Vagina (tissue), 2 donors: ENCODE results near the gene TIMP2. TPM values are rescaled to one million over a fixed set of nuclear protein-coding genes. Genes with fewer than 3 reads are reported as not detected.

Source experiments
- DNase-seq, 2 donors: peaks; one replicate each; pipeline ENCODE4 v3.0.0-alpha.2; 2017; ENCODE audit errors: extremely low spot score in 2 of 2
- H3K27ac ChIP-seq: fragments of 200-600 bp; sonication (generic); one replicate; pipeline ENCODE4 v1.5.1; 2019
- H3K27me3 ChIP-seq: fragments of 200-600 bp; sonication (generic); one replicate; pipeline ENCODE4 v1.5.1; 2019
- H3K36me3 ChIP-seq, 2 donors: fragments of 200-600 bp; sonication (generic); one replicate each; pipeline ENCODE4 v1.5.1; 2017 to 2019
- H3K4me1 ChIP-seq: fragments of 200-600 bp; sonication (generic); one replicate; pipeline ENCODE4 v1.5.1; 2019
- H3K4me3 ChIP-seq, 2 donors: fragments of 200-600 bp; sonication (generic); 1 replicate in 1 of 2; 2 replicates in 1 of 2; pipeline ENCODE4 v1.5.1; 2016 to 2019
- H3K9me3 ChIP-seq: fragments of 200-600 bp; sonication (generic); one replicate; pipeline ENCODE4 v1.5.1; 2019
- CTCF ChIP-seq, 3 experiments: fragments of 450-650 bp in 2 of 3; fragments of 200-600 bp in 1 of 3; sonication (generic) in 1 of 3; IDR thresholded peaks; one replicate each; pipeline ENCODE4 v1.5.1; 2017 to 2019; ENCODE audit warnings: antibody characterized with exemption in 3 of 3, mild to moderate bottlenecking in 2 of 3, moderate library complexity in 2 of 3
- POLR2A ChIP-seq, 2 donors: fragments of 450-650 bp; IDR thresholded peaks; one replicate each; pipeline ENCODE4 v1.6.1; 2017; ENCODE audit warnings: antibody characterized with exemption in 2 of 2, mild to moderate bottlenecking in 2 of 2, moderate library complexity in 2 of 2
- POLR2AphosphoS5 ChIP-seq, 2 donors: sonication (generic); formaldehyde crosslinking; IDR thresholded peaks; one replicate each; pipeline ENCODE4 v1.9.0; 2017; ENCODE audit warnings: antibody characterized with exemption in 2 of 2, mild to moderate bottlenecking in 2 of 2, low read depth in 1 of 2; ENCODE audit not compliant: insufficient read depth in 1 of 2
- intact Hi-C: fragments of 100-400 bp; cut with DNase I; formaldehyde crosslinking; loops from one replicate; pipeline ENCODE4 v1.15.1; 2023
- total RNA-seq: library from RNA; depleted of rRNA; stranded (reverse); fragments of >200 nt; gene quantifications from one replicate; pipeline ENCODE4 v1.2.3, GENCODE V29; 2016

The TIMP2 gene
- total RNA-seq, 1 donor from 2014 or later: 181 TPM

GRCh38 chr17:78817123-78817522, 108.1 kb downstream of the TIMP2 start:
- H3K4me3 ChIP-seq: no peak overlapping the region
- no peaks in the 10 kb centered on the region for H3K27me3 ChIP-seq
- no peak for DNase-seq
- H3K4me1 ChIP-seq: peaks cover 4% of the 10 kb centered on the region
- TF ChIP-seq POLR2A (IDR thresholded peaks at IDR 0.05) (no peak), POLR2AphosphoS5 (IDR thresholded peaks at IDR 0.05; ENCODE audit: insufficient read depth in 1 of 2, low read depth in 1 of 2) (no peak), CTCF (IDR thresholded peaks at IDR 0.05) (no peak)
- peak overlapping the region; percentile 70 for H3K27ac ChIP-seq
- intact Hi-C loops: no loop called here
- peaks cover 0 to 91% of the 10 kb centered on the region in 2 donors for H3K36me3 ChIP-seq
- no peaks in the 10 kb centered on the region for H3K9me3 ChIP-seq

- H3K27ac ChIP-seq: no peak overlapping the region
- peaks cover 4% of the 10 kb centered on the region for H3K4me1 ChIP-seq
- H3K36me3 ChIP-seq: peaks cover 0 to 93% of the 10 kb centered on the region in 2 donors
- H3K9me3 ChIP-seq: no peaks in the 10 kb centered on the region
- intact Hi-C loops: no loop called here
- DNase-seq: no peak
- H3K4me3 ChIP-seq: no peak overlapping the region
- TF ChIP-seq CTCF (IDR thresholded peaks at IDR 0.05) (no peak), POLR2AphosphoS5 (IDR thresholded peaks at IDR 0.05; ENCODE audit: insufficient read depth in 1 of 2, low read depth in 1 of 2) (no peak), POLR2A (IDR thresholded peaks at IDR 0.05) (no peak)
- H3K27me3 ChIP-seq: no peaks in the 10 kb centered on the region
Measured at GRCh38 chr17:78815696-78816095, 109.5 kb downstream of the TIMP2 start.

- H3K27me3 ChIP-seq: no peaks in the 10 kb centered on the region
- H3K4me1 ChIP-seq: peaks cover 4% of the 10 kb centered on the region
- no peak for TF ChIP-seq POLR2A (IDR thresholded peaks at IDR 0.05)
- no peak for TF ChIP-seq CTCF (IDR thresholded peaks at IDR 0.05)
- TF ChIP-seq POLR2AphosphoS5 (IDR thresholded peaks at IDR 0.05; ENCODE audit: insufficient read depth in 1 of 2, low read depth in 1 of 2): peak in 1 of 2 donors; percentile 66
- no peak overlapping the region for H3K4me3 ChIP-seq
- H3K9me3 ChIP-seq: no peaks in the 10 kb centered on the region
- intact Hi-C loops: no loop called here
- no peak for DNase-seq
- H3K36me3 ChIP-seq: peaks cover 0 to 86% of the 10 kb centered on the region in 2 donors
- H3K27ac ChIP-seq: peak overlapping the region; percentile 63
Measured at GRCh38 chr17:78812855-78813254, 112.3 kb downstream of the TIMP2 start.

- no peak overlapping the region for H3K4me3 ChIP-seq
- peaks cover 2% of the 10 kb centered on the region for H3K4me1 ChIP-seq
- H3K36me3 ChIP-seq: peaks cover 0 to 81% of the 10 kb centered on the region in 2 donors
- no peaks in the 10 kb centered on the region for H3K9me3 ChIP-seq
- no peaks in the 10 kb centered on the region for H3K27me3 ChIP-seq
- DNase-seq: no peak
- H3K27ac ChIP-seq: no peak overlapping the region
- intact Hi-C loops: no loop called here
- TF ChIP-seq POLR2AphosphoS5 (IDR thresholded peaks at IDR 0.05; ENCODE audit: insufficient read depth in 1 of 2, low read depth in 1 of 2): no peak
Measured at GRCh38 chr17:78808163-78808562, 117.0 kb downstream of the TIMP2 start.

GRCh38 chr17:78806451-78806850, 118.7 kb downstream of the TIMP2 start:
- no peaks in the 10 kb centered on the region for H3K9me3 ChIP-seq
- intact Hi-C loops: no loop called here
- H3K27ac ChIP-seq: peak overlapping the region; percentile 51
- peaks cover 4% of the 10 kb centered on the region for H3K4me1 ChIP-seq
- peaks cover 0 to 75% of the 10 kb centered on the region in 2 donors for H3K36me3 ChIP-seq
- DNase-seq: no peak
- H3K4me3 ChIP-seq: no peak overlapping the region
- H3K27me3 ChIP-seq: no peaks in the 10 kb centered on the region
- no peak for TF ChIP-seq CTCF (IDR thresholded peaks at IDR 0.05)
- TF ChIP-seq POLR2AphosphoS5 (IDR thresholded peaks at IDR 0.05; ENCODE audit: insufficient read depth in 1 of 2, low read depth in 1 of 2): no peak
- no peak for TF ChIP-seq POLR2A (IDR thresholded peaks at IDR 0.05)
